A549 (cell line): ENCODE measurements around the gene TNFRSF13B. TPM values are rescaled to one million over a fixed set of nuclear protein-coding genes. Genes with fewer than 3 reads are reported as not detected.

ENCODE experiments used
- ATAC-seq, 2 experiments: fragments of 200-7000 bp in 1 of 2; fragments of >200 bp in 1 of 2; cut with Nextera tagmentation in 1 of 2; cut with Tn5 transposase in 1 of 2; 3 replicates each; pipeline versions ENCODE4 v1.8.0 to v1.9.1; 2018 to 2020; ENCODE audit warnings: mild to moderate bottlenecking in 1 of 2, moderate library complexity in 1 of 2
- CTCF ChIA-PET: fragments of 300-600 bp; sonication (Branson Sonifier 250); formaldehyde crosslinking; extraction: SDS; loops from one replicate; lab custom pipeline; 2021; ENCODE audit warnings: antibody characterized with exemption, inconsistent platforms; lab: Yijun Ruan, JAX
- POLR2A ChIA-PET: fragments of 350-600 bp; formaldehyde crosslinking; extraction: SDS; loops from one replicate; lab custom pipeline; 2021; ENCODE audit warnings: antibody characterized with exemption, inconsistent platforms; lab: Yijun Ruan, JAX
- DNase-seq, 2 experiments: peaks; one replicate each; pipeline versions ENCODE4 v3.0.0 to v3.0.0-alpha.2; 2011 to 2016; ENCODE audit warnings: low read depth in 1 of 2, low spot score in 1 of 2
- FAIRE-seq: peaks from 2 replicates; lab custom pipeline; 2011; peaks lifted over from hg19 to GRCh38; lab: Jason Lieb, UNC
- H3K27ac ChIP-seq, 2 experiments: fragments of >200 bp; sonication (Bioruptor Twin); formaldehyde crosslinking; 3 replicates each; pipeline ENCODE4 v1.5.1; 2016 to 2017
- H3K4me1 ChIP-seq: fragments of >200 bp; sonication (Bioruptor Twin); formaldehyde crosslinking; 3 replicates; pipeline ENCODE4 v1.6.1; 2016
- H3K4me2 ChIP-seq: fragments of >200 bp; sonication (Bioruptor Twin); formaldehyde crosslinking; 3 replicates; pipeline ENCODE4 v1.6.1; 2016
- H3K4me3 ChIP-seq: fragments of >200 bp; sonication (Bioruptor Twin); formaldehyde crosslinking; 3 replicates; pipeline ENCODE4 v1.5.1; 2016
- H3K9me3 ChIP-seq: fragments of >200 bp; sonication (Bioruptor Twin); formaldehyde crosslinking; 3 replicates; pipeline ENCODE4 v1.6.1; 2016
- BHLHE40 ChIP-seq: IDR thresholded peaks from 2 replicates; pipeline ENCODE4 v1.6.1; 2012; ENCODE audit warnings: low read depth, low read length, inconsistent platforms
- CEBPB ChIP-seq, 2 experiments: fragments of >200 bp in 1 of 2; sonication (Bioruptor Twin) in 1 of 2; formaldehyde crosslinking in 1 of 2; IDR thresholded peaks; 2 replicates each; pipeline ENCODE4 v1.6.1; 2012 to 2016
- EHF ChIP-seq: fragments of 250-450 bp; sonication (Bioruptor Pico); IDR thresholded peaks from 2 replicates; pipeline ENCODE4 v1.5.0; 2020; ENCODE audit warnings: mild to moderate bottlenecking
- FOSB ChIP-seq: fragments of 250-450 bp; sonication (Bioruptor Pico); IDR thresholded peaks from 2 replicates; pipeline ENCODE4 v1.5.0; 2020; ENCODE audit warnings: mild to moderate bottlenecking, moderate library complexity
- FOSL2 ChIP-seq, 2 experiments: fragments of 450-650 bp in 1 of 2; fragments of >200 bp in 1 of 2; sonication (Bioruptor Twin) in 1 of 2; formaldehyde crosslinking; IDR thresholded peaks; 2 replicates each; pipeline versions ENCODE4 v1.5.0 to v1.6.1; 2016 to 2020; ENCODE audit warnings: mild to moderate bottlenecking in 1 of 2, moderate library complexity in 1 of 2
- FOXS1 ChIP-seq: fragments of 250-450 bp; sonication (Bioruptor Pico); IDR thresholded peaks from 2 replicates; pipeline ENCODE4 v1.5.0; 2020; ENCODE audit warnings: mild to moderate bottlenecking, moderate library complexity
- HEYL ChIP-seq: fragments of 250-450 bp; sonication (Bioruptor Pico); IDR thresholded peaks from 2 replicates; pipeline ENCODE4 v1.8.0; 2021; ENCODE audit warnings: mild to moderate bottlenecking, moderate library complexity
- HOXB5 ChIP-seq: fragments of 250-450 bp; sonication (Bioruptor Pico); IDR thresholded peaks from 2 replicates; pipeline ENCODE4 v1.5.0; 2020; ENCODE audit warnings: mild to moderate bottlenecking, moderate library complexity
- JUN ChIP-seq, 2 experiments: fragments of >200 bp; sonication (Bioruptor Twin); formaldehyde crosslinking; IDR thresholded peaks; 2 replicates in 1 of 2; 3 replicates in 1 of 2; pipeline ENCODE4 v1.6.1; 2016 to 2017
- KDM1A ChIP-seq: fragments of 200-600 bp; sonication (generic); IDR thresholded peaks from 2 replicates; pipeline ENCODE4 v1.6.1; 2016; ENCODE audit warnings: low read depth, mild to moderate bottlenecking
- MAFK ChIP-seq: fragments of 450-650 bp; IDR thresholded peaks from 2 replicates; pipeline ENCODE4 v1.6.1; 2014; ENCODE audit not compliant: partially characterized antibody
- MAZ ChIP-seq: fragments of 150-350 bp; IDR thresholded peaks from 2 replicates; pipeline ENCODE4 v1.6.1; 2014; ENCODE audit warnings: antibody characterized with exemption, low read depth, low read length, borderline replicate concordance
- MYC ChIP-seq: IDR thresholded peaks from 2 replicates; pipeline ENCODE4 v1.6.1; 2012; ENCODE audit warnings: mild to moderate bottlenecking, inconsistent platforms, low read length, improper control_type of control experiment, borderline replicate concordance
- NR3C1 ChIP-seq: fragments of >200 bp; sonication (Bioruptor Twin); formaldehyde crosslinking; IDR thresholded peaks from 3 replicates; pipeline ENCODE4 v1.6.1; 2017
- PHF8 ChIP-seq: fragments of 200-600 bp; sonication (generic); IDR thresholded peaks from 2 replicates; pipeline ENCODE4 v1.6.1; 2016; ENCODE audit warnings: low read depth, mild to moderate bottlenecking, antibody characterized with exemption, moderate library complexity, borderline replicate concordance
- RAD21 ChIP-seq, 2 experiments: fragments of >200 bp in 1 of 2; sonication (Bioruptor Twin) in 1 of 2; formaldehyde crosslinking in 1 of 2; IDR thresholded peaks in 1 of 2; conservative IDR thresholded peaks in 1 of 2; 2 replicates in 1 of 2; 3 replicates in 1 of 2; pipeline ENCODE4 v1.6.1; 2012 to 2018; ENCODE audit warnings: inconsistent platforms in 1 of 2
- TFCP2L1 ChIP-seq: fragments of 250-450 bp; sonication (Bioruptor Pico); IDR thresholded peaks from 2 replicates; pipeline ENCODE4 v1.5.0; 2021; ENCODE audit warnings: mild to moderate bottlenecking
- TP53 ChIP-seq: fragments of 250-450 bp; sonication (Bioruptor Pico); IDR thresholded peaks from 2 replicates; pipeline ENCODE4 v1.5.0; 2021; ENCODE audit warnings: mild to moderate bottlenecking, moderate library complexity
- ZFP36 ChIP-seq: fragments of 450-650 bp; IDR thresholded peaks from 2 replicates; pipeline ENCODE4 v1.6.1; 2014; ENCODE audit warnings: borderline replicate concordance; ENCODE audit not compliant: partially characterized antibody
- ZNF302 ChIP-seq: fragments of 250-450 bp; sonication (Bioruptor Pico); IDR thresholded peaks from 2 replicates; pipeline ENCODE4 v1.9.0; 2021; ENCODE audit warnings: inconsistent platforms, mild to moderate bottlenecking, moderate library complexity
- ZSCAN20 ChIP-seq: fragments of 250-450 bp; sonication (Bioruptor Pico); IDR thresholded peaks from 2 replicates; pipeline ENCODE4 v1.8.0; 2022; ENCODE audit warnings: mild to moderate bottlenecking, moderate library complexity
- WGBS: methylation state at CpG from one replicate; pipeline ENCODE4 v1.1.6; 2017; ENCODE audit errors: missing lambda C conversion rate; 5-methylcytosine and 5-hydroxymethylcytosine counted together
- polyA plus RNA-seq, 4 experiments: library from polyadenylated mRNA; depleted of rRNA in 3 of 4; stranded (reverse); fragments of >200 nt; fragmentation: RNase III in 1 of 4; extraction: RNeasy Plus Mini Kit Qiagen cat#74134 plus additional on column Dnase treatment in 1 of 4; gene quantifications; 2 replicates in 3 of 4; 3 replicates in 1 of 4; pipeline ENCODE4 v1.2.3, GENCODE V29; 2011 to 2017
- TF ChIP-seq, protein P1 (sequence below): fragments of 250-450 bp; sonication (Bioruptor Pico); IDR thresholded peaks from 2 replicates; pipeline ENCODE4 v1.5.0; 2020; ENCODE audit warnings: low read depth, mild to moderate bottlenecking, moderate library complexity
- TF ChIP-seq, protein P2 (sequence below): fragments of >200 bp; sonication (Bioruptor Twin); formaldehyde crosslinking; IDR thresholded peaks from 3 replicates; pipeline ENCODE4 v1.6.1; 2016
- TF ChIP-seq, protein P3 (sequence below): fragments of 200-600 bp; sonication (generic); IDR thresholded peaks from 2 replicates; pipeline ENCODE4 v1.6.1; 2016; ENCODE audit warnings: antibody characterized with exemption, mild to moderate bottlenecking, moderate library complexity
- TF ChIP-seq, protein P4 (sequence below): IDR thresholded peaks from 2 replicates; pipeline ENCODE4 v1.6.1; 2012

Gene TNFRSF13B
- polyA plus RNA-seq, 2 of the 4 experiments (the other 2 are of a cell fraction): not detected

DNA sequence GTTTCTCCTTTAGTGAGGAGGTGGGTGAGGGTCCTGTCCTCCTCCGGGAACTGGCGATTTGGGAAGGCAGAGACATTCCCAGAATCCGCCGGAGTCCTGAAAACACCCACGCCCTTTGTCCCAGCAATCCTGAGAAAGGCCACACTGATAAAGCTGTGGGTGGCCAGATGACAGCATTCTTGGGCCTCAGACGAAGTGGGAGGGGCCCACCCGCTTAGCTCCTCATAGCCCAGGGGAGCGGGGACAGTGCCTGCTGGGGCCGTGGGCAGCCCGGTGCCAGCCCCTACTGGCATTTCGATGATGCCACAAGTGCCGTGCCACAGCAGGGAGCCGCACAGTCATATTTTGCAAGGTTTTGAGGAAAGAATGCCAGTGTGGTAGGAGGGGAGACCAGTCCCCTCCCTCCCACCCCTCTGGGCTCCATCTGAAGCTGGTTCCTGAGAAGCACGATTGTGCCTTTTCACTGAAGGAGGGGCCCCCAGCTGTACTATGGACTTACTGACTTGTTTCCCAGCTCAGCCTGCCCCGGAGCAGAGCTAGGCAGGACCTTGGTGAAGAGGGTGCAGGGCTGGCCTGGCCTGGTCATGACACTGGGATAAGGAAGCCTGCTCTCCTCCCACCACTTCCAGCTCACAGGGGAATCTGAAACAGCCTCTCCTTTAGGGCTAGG is 49.4 kb upstream of the TNFRSF13B start (continued):
- TF ChIP-seq, protein P1, sequence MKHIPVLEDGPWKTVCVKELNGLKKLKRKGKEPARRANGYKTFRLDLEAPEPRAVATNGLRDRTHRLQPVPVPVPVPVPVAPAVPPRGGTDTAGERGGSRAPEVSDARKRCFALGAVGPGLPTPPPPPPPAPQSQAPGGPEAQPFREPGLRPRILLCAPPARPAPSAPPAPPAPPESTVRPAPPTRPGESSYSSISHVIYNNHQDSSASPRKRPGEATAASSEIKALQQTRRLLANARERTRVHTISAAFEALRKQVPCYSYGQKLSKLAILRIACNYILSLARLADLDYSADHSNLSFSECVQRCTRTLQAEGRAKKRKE (CRISPR knock-in tag): peak; percentile 41; the same call in 1 of the 2 replicates
- TF ChIP-seq HOXB5 (CRISPR knock-in tag) (peak; percentile 91; the same call in 1 of the 2 replicates), CEBPB (IDR thresholded peaks at IDR 0.05) (peak; percentile 70 to 76; a peak in 3 of 4 replicates), HEYL (CRISPR knock-in tag) (peak; percentile 79), FOXS1 (CRISPR knock-in tag) (peak; percentile 66; the same call in 1 of the 2 replicates), KDM1A (no peak), RAD21 (conservative IDR thresholded peaks at IDR 0.05 in 1 of 2, IDR thresholded peaks at IDR 0.05 in 1 of 2) (peak in 1 of 2 experiments; percentile 67; a peak in 3 of 5 replicates), MYC (peak; percentile 54; the same call in 1 of the 2 replicates), EHF (peak; percentile 94; the same call in 1 of the 2 replicates), MAFK (no peak), ZNF302 (CRISPR knock-in tag) (peak; percentile 63), NR3C1 (no peak), FOSL2 (IDR thresholded peaks at IDR 0.05) (no peak; the same call in 1 of the 2 replicates), FOSL2 (CRISPR knock-in tag; IDR thresholded peaks at IDR 0.05) (peak; percentile 83), TFCP2L1 (CRISPR knock-in tag) (peak; percentile 60; the same call in 1 of the 2 replicates)
- TF ChIP-seq, protein P2, sequence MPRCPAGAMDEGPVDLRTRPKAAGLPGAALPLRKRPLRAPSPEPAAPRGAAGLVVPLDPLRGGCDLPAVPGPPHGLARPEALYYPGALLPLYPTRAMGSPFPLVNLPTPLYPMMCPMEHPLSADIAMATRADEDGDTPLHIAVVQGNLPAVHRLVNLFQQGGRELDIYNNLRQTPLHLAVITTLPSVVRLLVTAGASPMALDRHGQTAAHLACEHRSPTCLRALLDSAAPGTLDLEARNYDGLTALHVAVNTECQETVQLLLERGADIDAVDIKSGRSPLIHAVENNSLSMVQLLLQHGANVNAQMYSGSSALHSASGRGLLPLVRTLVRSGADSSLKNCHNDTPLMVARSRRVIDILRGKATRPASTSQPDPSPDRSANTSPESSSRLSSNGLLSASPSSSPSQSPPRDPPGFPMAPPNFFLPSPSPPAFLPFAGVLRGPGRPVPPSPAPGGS: no peak; the same call in 2 of the 3 replicates
- TF ChIP-seq, protein P3, sequence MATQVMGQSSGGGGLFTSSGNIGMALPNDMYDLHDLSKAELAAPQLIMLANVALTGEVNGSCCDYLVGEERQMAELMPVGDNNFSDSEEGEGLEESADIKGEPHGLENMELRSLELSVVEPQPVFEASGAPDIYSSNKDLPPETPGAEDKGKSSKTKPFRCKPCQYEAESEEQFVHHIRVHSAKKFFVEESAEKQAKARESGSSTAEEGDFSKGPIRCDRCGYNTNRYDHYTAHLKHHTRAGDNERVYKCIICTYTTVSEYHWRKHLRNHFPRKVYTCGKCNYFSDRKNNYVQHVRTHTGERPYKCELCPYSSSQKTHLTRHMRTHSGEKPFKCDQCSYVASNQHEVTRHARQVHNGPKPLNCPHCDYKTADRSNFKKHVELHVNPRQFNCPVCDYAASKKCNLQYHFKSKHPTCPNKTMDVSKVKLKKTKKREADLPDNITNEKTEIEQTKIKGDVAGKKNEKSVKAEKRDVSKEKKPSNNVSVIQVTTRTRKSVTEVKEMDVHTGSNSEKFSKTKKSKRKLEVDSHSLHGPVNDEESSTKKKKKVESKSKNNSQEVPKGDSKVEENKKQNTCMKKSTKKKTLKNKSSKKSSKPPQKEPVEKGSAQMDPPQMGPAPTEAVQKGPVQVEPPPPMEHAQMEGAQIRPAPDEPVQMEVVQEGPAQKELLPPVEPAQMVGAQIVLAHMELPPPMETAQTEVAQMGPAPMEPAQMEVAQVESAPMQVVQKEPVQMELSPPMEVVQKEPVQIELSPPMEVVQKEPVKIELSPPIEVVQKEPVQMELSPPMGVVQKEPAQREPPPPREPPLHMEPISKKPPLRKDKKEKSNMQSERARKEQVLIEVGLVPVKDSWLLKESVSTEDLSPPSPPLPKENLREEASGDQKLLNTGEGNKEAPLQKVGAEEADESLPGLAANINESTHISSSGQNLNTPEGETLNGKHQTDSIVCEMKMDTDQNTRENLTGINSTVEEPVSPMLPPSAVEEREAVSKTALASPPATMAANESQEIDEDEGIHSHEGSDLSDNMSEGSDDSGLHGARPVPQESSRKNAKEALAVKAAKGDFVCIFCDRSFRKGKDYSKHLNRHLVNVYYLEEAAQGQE: no peak

DNA sequence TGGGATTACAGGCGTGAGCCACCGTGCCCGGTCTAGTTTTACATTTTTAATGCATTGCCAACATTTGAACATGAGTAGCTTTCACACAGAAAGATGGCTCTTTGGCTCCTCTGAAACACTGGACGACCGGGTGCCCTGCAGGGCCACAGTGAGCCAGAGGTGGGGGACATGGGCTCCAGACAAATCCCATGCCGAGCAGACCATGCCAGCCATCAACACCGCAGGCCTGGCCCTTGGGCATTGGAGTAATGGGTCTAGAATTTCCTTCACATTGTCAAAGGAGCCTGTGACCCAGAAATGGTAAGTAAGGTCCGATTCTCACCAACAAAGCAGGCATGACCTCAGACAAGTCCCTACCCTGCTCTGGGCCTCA is 48.9 kb upstream of the TNFRSF13B start:
- H3K4me3 ChIP-seq: no peak overlapping the region
- CTCF ChIA-PET: interaction anchor here (1.1 to 2.3 kb wide), 5 partner anchors 15 to 24 kb away, joined by 4 to 7 read pairs (median 5); no protein-coding TSS in a partner anchor
- WGBS: 72% methylated on average over 8 of the region's 8 CpGs
- ATAC-seq (no peak), FAIRE-seq (no peak), DNase-seq (no peak)
- H3K4me2 ChIP-seq: peak overlapping the region; percentile 71
- H3K27ac ChIP-seq: peak overlapping the region; percentile 94 to 98
- H3K9me3 ChIP-seq: no peaks in the 10 kb centered on the region
- POLR2A ChIA-PET: interaction anchor here (0.7 to 2.7 kb wide), 3 partner anchors 11 to 35 kb away, joined by 3 to 6 read pairs (median 3); no protein-coding TSS in a partner anchor
- peaks cover 72% of the 10 kb centered on the region for H3K4me1 ChIP-seq
- TF ChIP-seq, protein P3: no peak
- TF ChIP-seq ZFP36 (no peak), BHLHE40 (no peak), TP53 (CRISPR knock-in tag) (no peak), ZSCAN20 (CRISPR knock-in tag) (no peak), PHF8 (no peak), CEBPB (IDR thresholded peaks at IDR 0.05) (no peak), NR3C1 (no peak), MAFK (no peak), MAZ (no peak), FOSB (no peak; the same call in 1 of the 2 replicates), JUN (IDR thresholded peaks at IDR 0.05) (no peak)
- TF ChIP-seq, protein P4, sequence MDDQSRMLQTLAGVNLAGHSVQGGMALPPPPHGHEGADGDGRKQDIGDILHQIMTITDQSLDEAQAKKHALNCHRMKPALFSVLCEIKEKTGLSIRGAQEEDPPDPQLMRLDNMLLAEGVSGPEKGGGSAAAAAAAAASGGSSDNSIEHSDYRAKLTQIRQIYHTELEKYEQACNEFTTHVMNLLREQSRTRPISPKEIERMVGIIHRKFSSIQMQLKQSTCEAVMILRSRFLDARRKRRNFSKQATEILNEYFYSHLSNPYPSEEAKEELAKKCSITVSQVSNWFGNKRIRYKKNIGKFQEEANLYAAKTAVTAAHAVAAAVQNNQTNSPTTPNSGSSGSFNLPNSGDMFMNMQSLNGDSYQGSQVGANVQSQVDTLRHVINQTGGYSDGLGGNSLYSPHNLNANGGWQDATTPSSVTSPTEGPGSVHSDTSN: no peak
